Suppressor macrophage treated with lipopolysaccharide for 1 hour (primary cell): Measurements from ENCODE around the gene SMPD1.

Experiments
- DNase-seq, 3 donors: peaks; one replicate each; pipeline ENCODE4 v3.0.0-alpha.2; 2020 to 2022

Gene SMPD1

DNA sequence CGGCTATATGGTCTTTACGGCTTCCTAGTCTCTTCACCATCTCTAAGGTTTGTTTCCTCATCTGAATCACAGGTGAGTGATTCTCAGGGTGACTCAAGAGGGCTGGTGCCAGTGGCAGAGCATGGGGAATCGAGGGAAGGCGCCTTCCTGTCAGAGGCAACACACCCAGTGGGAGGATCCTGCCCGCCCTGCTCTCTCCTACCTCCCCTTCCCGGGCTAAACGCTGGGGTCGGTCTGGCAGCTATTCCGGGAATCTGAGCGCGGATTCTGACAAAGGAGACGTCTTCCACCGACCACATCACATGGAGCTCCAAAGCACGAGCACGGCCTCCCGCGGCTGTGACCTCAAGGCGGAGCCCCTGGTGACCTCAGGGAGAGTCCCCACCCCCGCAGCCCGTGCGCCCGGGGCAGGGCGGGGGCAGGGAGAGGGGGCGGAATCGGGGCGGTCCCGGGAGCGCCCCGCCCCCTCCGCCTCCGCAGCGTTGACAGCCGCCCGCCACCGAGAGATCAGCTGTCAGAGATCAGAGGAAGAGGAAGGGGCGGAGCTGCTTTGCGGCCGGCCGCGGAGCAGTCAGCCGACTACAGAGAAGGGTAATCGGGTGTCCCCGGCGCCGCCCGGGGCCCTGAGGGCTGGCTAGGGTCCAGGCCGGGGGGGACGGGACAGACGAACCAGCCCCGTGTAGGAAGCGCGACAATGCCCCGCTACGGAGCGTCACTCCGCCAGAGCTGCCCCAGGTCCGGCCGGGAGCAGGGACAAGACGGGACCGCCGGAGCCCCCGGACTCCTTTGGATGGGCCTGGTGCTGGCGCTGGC lies at the start of gene SMPD1:
SMPD1 (plus strand) TSS at position 570 of the 813 bp plus-strand sequence; CDS start at position 695, 125 bp downstream.
- peak; percentile 98 to 99 (median 98) for DNase-seq

DNA sequence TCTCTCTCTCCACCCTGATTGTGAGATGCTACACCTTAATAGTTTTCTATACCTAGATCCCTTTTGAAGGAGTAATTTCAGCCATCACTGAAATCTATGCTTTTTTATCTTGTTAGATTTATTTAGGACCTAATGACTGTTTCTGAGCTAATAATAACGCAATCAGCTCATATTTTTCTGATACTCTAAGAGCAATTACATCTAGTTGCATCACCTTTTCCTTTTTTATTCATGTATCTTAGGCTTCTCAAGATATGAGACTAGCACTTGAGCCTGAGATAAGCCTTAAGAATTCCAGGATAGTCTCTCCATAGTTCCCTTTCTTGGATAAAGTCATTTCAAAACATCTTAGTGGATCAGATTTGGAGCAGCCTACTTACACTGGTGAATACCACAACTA lies 44.9 kb upstream of the SMPD1 start:
- no peak for DNase-seq

DNA sequence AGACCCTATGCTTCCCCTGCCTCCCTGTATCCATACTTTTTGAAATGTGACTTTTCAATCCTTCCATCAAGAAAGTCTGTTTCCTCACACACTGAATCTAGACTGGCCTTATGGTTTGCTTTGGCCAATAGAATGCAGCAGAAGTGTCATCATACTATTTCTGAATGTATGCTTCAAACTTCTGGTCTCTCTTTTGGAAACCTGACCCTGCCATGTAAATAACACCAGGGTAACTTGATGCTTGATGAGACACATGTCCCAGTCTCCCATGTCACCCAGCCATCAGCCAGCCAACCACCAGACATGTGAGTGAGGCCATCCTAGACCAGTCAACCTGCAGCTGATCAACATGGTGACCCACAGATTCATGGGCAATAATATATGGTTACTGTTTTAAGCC lies 40.2 kb upstream of the SMPD1 start:
- DNase-seq = no peak

GRCh38 chr11:6350486-6350885 lies 39.8 kb upstream of the SMPD1 start:
- no peak for DNase-seq

DNA sequence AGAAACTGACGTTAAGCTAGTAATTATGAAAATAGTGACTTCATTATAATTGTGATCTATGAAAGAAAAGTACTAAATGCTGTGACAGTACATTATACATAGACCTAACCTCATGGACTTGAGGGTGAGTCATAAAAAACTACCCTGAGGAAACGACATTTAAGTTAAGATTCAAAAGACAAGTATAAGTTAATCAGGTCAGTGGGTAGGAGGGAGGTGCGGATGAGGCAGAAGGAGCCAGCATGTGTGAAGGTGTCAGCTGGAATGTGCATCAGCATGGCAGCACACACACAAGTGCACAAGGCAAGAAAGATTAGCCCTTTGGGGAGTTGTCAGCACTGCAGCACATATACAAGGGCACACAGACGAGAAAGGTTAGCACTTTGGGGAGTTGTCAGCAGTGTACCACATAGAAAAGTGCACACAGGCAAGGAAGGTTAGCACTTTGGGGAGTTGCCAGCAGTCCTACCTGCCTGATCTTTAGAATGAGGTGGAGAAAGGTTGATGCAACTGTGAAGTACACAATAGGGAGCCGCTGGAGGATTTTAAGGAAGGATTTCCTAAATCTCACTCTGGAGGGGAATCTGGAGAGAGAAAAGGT lies 38.4 kb upstream of the SMPD1 start:
- peak in 1 of 3 donors; percentile 18 for DNase-seq

DNA sequence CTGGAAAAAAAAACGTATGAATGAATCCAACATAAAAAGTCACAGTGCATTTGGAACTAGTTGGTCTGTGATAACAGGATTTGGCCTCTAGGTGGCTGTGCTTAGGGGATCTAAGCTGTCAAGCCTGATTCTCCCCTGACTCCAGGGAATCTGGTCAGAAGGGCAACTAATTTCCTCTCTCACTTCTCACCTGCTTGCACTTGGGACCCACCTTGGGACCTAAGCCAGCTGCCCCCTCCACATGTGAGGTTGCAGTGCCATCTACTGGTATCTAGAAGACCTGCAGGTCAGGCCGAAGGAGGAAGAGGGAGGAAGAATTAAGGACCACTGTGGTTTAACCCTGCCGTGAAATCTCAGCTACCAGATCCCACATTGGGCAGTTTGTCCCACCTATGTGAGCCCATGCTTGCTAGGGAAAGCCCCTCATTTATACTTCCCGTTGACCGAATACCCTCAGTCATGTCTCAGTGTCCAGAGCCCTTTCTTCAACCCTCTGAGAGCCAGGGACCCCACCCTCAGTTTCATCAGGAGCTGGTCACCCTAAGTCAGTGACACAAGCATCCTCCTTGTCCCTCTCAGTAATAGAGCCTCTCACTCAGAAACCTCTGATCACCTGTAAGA lies 36.8 kb upstream of the SMPD1 start:
- peak; percentile 66 to 71 (median 68) for DNase-seq

- DNase-seq = no peak
Observed at GRCh38 chr11:6354651-6355485, 35.4 kb upstream of the SMPD1 start.

DNA sequence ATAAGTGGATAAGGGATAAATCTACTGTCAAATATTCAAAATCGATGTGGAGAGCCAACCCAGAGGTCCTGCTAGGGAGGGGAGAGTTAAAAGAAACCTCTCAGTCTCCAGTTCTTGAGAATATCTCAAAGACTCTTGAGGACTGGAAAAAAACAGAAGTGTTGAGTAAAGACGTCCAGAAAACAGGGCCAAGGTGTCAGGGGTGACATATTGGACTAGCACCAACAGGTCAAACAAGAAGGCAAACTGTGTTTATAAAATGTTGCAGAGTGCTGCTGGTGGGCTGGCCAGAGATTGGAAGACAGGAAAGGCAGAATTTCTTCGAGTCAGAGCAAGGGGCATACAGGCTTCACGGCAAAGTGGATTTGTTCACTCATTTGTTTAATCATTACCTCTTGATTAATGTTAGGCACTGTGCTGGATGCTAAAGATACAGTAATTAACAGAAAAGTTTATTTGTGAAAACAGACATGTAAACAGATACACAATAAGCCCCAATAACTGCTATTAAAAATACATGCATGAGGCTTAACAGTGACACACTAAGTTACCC lies 33.7 kb upstream of the SMPD1 start:
- DNase-seq = no peak

- peak; percentile 90 to 93 (median 90) for DNase-seq
Observed at GRCh38 chr11:6357222-6357621, 33.1 kb upstream of the SMPD1 start.

GRCh38 chr11:6360183-6360582 lies 30.1 kb upstream of the SMPD1 start:
- DNase-seq = peak; percentile 34 to 71 (median 52)

DNA sequence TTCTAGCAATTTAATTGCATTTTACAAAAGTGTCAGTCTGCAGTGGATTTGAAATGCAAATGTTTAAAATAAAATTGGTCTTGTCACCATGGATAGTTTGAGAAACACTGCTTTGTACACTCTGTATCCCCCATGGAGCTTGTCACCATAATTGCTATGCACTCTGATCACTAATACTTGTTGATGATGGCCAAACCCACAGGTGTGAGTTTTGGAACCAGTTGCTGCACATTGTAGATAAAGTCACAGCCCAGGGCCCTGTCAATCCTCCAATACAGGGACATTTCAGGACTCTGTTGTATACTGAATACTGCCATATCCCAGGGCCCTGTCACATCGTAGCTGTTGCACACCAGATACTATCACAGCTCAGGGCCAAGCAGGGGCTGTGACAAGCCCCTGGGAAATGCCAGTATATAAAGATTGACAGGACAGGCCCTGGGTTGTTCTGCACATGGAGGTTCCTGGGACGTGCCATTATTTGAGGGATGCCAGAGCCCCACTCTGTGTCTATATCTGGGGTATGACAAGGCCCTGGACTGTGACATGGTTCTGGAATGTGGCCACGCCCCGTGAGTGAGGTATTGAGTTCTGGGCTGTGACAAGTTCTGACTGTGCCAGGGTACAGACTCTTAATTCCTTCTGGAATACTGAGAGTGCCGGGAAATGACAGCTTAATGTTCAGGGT lies 27.9 kb upstream of the SMPD1 start:
- DNase-seq = no peak

DNA sequence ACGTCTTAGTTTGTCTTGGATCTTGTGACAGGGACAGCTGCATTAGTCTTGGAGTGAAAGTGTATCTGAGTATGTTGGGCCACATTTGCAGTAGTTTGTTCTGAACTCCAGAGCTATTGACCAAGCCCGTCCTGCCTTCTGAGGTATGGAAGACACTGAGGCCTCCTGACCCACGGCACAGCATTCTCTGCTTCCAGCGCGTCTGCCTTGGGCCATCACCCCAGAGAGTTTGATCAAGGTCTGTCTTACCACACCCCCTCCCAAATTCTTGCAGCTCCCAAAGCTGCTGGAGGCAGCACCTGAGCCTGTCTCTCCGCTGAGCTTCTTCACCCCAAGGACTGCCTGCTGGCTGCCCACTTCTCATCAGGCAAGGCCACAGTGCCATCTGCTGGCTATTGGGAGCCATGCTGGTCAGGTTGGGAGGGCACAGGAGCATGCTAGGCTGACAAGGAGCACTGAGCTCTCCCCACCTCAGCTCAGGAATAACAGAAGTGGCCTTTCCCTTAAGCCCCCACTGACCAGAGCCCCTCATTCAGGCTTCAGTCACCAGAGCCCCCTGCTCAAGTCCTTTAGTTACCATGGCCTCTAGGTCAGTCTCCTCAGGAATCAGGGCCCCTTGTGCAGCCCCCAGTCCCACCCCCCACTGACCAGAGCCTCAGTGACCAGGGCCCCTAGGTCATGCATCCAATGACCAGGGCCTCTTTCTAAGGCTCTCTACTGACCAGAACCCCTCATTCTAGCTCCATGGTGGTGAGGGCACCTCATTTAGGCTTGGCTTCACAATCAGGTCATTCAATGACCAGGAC lies 27.2 kb upstream of the SMPD1 start:
- peak; percentile 76 to 86 (median 84) for DNase-seq

DNA sequence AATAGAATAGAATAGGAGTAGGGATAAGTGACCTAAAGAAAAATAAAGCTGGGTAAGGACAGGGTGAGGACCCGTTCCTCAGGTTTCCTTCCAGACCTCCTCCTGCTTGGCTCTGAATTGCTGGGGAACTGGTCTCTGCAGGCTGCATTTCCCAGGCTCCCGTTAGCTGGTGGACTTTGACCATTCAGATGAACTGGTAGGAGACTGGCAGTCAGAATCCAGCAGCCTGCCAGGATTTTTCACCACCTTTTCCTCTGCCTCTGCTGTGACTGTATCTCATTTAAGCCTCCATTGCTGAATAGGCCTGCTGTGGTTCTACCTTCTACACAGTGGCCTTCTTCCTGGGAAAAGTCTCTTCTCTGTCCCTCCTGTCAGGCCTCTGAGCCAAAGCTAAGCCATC lies 24.6 kb upstream of the SMPD1 start:
- no peak for DNase-seq

DNA sequence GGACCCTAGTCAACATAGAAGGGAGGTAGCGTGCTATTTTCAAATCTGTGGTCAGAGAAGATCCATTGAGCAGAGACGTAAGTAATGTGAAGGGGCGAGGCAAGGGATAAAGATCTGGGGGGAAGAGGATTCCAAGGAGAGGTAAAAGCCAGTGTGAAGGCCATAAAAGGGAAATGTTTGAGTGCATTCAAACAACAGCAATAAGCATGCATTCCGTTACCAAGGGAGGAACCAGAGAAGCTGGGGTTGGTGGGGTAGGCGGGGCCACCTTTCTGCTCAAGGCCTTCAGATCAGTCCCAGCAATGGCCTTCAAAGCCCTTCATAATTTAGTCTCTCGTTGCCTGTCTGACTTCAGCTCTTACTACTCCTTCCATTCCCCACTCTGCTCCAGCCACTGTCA lies 18.4 kb upstream of the SMPD1 start:
- no peak for DNase-seq

GRCh38 chr11:6377902-6378639 lies 12.2 kb upstream of the SMPD1 start:
- peak; percentile 38 to 45 (median 40) for DNase-seq

DNA sequence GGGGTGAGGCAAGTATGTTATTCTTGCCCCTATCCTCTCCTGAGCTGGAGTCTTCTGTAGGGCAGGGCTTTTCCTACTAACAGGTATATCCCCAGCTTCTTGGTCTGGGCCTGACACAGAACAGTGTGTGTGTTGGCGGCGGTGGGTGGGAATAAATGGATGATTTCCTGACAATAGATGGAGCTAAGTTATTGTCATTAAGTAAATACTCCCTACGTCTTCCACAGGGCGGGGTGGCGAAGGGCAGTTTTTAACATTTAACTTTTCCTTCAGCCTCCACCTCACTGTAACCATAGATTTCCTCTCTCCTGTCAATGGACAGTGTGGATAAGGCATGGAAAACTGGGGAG lies 11.7 kb upstream of the SMPD1 start:
- DNase-seq = no peak

DNA sequence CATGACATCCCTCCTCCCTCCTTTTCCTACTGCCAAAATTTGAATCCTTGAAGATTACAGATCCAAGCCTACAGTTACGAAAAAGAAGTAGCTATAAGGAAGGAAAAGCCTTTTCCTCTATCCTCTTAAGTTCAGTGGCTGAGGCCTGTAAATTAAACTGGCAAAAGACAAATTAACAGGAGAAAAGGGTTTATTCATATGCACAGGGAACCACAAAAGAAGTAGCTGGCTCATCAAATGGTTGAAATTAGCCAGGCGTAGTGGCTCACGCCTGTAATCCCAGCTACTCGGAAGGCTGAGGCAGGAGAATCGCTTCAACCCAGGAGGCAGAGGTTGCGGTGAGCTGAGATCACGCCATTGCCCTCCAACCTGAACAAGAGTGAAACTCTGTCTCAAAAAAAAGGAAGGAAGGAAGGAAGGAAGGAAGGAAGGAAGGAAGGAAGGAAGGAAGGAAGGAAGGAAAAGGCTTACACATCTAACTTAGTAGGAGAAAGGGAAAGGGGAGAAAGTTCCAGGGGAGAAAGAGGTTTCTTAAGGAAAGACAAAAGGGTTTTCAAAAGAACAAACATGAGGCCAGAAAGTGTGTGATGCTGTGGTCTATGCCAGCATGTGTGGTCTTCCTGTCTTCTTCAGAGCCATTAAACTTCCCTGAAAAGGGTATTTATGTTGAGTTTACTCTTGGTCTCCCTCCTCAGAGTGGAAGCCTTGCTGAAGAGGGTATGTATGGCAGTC lies 5.1 kb upstream of the SMPD1 start:
- DNase-seq = no peak

- no peak for DNase-seq
Observed at GRCh38 chr11:6387811-6388599, 2.3 kb upstream of the SMPD1 start.

- no peak for DNase-seq
Observed at GRCh38 chr11:6388748-6389147, 1.5 kb upstream of the SMPD1 start.
